H9 (cell line): ENCODE measurements around the gene ROPN1L. TPM values are rescaled to one million over a fixed set of nuclear protein-coding genes. Genes with fewer than 3 reads are reported as not detected.
A peak's percentile ranks its signal among the peaks of the same experiment; 100 is the strongest.

Source experiments
- DNase-seq: peaks from one replicate; pipeline ENCODE4 v3.0.0-alpha.2; 2017
- H2AFZ ChIP-seq: one replicate; pipeline ENCODE4 v1.6.1; 2013; ENCODE audit warnings: mild to moderate bottlenecking, low read length, control low read depth, moderate library complexity
- H2AK5ac ChIP-seq: 2 replicates; pipeline ENCODE4 v1.6.1; 2013; ENCODE audit warnings: low read length, control low read depth, mixed read lengths; ENCODE audit not compliant: insufficient read length
- H2BK120ac ChIP-seq: one replicate; pipeline ENCODE4 v1.6.1; 2013; ENCODE audit warnings: low read depth, mild to moderate bottlenecking, low read length, control low read depth, inconsistent platforms; ENCODE audit not compliant: poor library complexity, severe bottlenecking
- H2BK12ac ChIP-seq: 2 replicates; pipeline ENCODE4 v1.6.1; 2013; ENCODE audit warnings: low read length, control low read depth, mixed read lengths, low read depth; ENCODE audit not compliant: insufficient read length
- H2BK15ac ChIP-seq: 2 replicates; pipeline ENCODE4 v1.6.1; 2013; ENCODE audit warnings: low read depth, low read length, control low read depth
- H2BK20ac ChIP-seq: one replicate; pipeline ENCODE4 v1.6.1; 2013; ENCODE audit warnings: low read depth, mild to moderate bottlenecking, low read length, control low read depth, inconsistent platforms; ENCODE audit not compliant: poor library complexity, severe bottlenecking
- H2BK5ac ChIP-seq: 2 replicates; pipeline ENCODE4 v1.6.1; 2013; ENCODE audit warnings: low read length, control low read depth, mixed read lengths; ENCODE audit not compliant: insufficient read length
- H3K14ac ChIP-seq: 2 replicates; pipeline ENCODE4 v1.6.1; 2013; ENCODE audit warnings: low read length, control low read depth; ENCODE audit not compliant: insufficient read depth
- H3K18ac ChIP-seq: 2 replicates; pipeline ENCODE4 v1.6.1; 2013; ENCODE audit warnings: low read depth, mild to moderate bottlenecking, mixed read lengths, low read length, control low read depth; ENCODE audit not compliant: insufficient read length
- H3K23ac ChIP-seq: 2 replicates; pipeline ENCODE4 v1.6.1; 2013; ENCODE audit warnings: low read length, control low read depth, mixed read lengths, low read depth; ENCODE audit not compliant: insufficient read length
- H3K23me2 ChIP-seq: 2 replicates; pipeline ENCODE4 v1.6.1; 2013; ENCODE audit warnings: low read depth, mild to moderate bottlenecking, mixed read lengths, low read length, control low read depth; ENCODE audit not compliant: insufficient read length, poor library complexity, severe bottlenecking
- H3K27ac ChIP-seq: 2 replicates; pipeline ENCODE4 v1.5.1; 2013; ENCODE audit warnings: low read length, control low read depth, mixed read lengths, low read depth; ENCODE audit not compliant: insufficient read length
- H3K27me3 ChIP-seq: 2 replicates; pipeline ENCODE4 v1.6.1; 2013; ENCODE audit warnings: low read length, control low read depth, inconsistent platforms; ENCODE audit not compliant: insufficient read depth
- H3K4ac ChIP-seq: 2 replicates; pipeline ENCODE4 v1.6.1; 2013; ENCODE audit warnings: low read depth, mild to moderate bottlenecking, control low read depth, inconsistent platforms, low read length, moderate library complexity
- H3K4me1 ChIP-seq: 2 replicates; pipeline ENCODE4 v1.6.1; 2013; ENCODE audit warnings: low read length, control low read depth, inconsistent platforms; ENCODE audit not compliant: insufficient read depth
- H3K4me2 ChIP-seq: 2 replicates; pipeline ENCODE4 v1.6.1; 2013; ENCODE audit warnings: low read length, control low read depth, mixed read lengths; ENCODE audit not compliant: insufficient read length, insufficient read depth
- H3K56ac ChIP-seq: 2 replicates; pipeline ENCODE4 v1.6.1; 2013; ENCODE audit warnings: low read depth, mild to moderate bottlenecking, mixed read lengths, low read length, control low read depth; ENCODE audit not compliant: insufficient read length
- H3K79me1 ChIP-seq: 2 replicates; pipeline ENCODE4 v1.6.1; 2013; ENCODE audit warnings: low read depth, mild to moderate bottlenecking, moderate library complexity, low read length, control low read depth, inconsistent platforms; ENCODE audit not compliant: insufficient read depth, poor library complexity, severe bottlenecking
- H3K79me2 ChIP-seq: 2 replicates; pipeline ENCODE4 v1.6.1; 2013; ENCODE audit warnings: low read length, control low read depth, inconsistent platforms; ENCODE audit not compliant: insufficient read depth
- H3K9ac ChIP-seq: 2 replicates; pipeline ENCODE4 v1.6.1; 2013; ENCODE audit warnings: low read length, control low read depth, mixed read lengths; ENCODE audit not compliant: insufficient read length; ENCODE audit errors: extremely low read depth
- H3K9me3 ChIP-seq: one replicate; pipeline ENCODE4 v1.6.1; 2013; ENCODE audit warnings: low read depth, low read length, inconsistent platforms; ENCODE audit not compliant: control insufficient read depth
- H3T11ph ChIP-seq: one replicate; pipeline ENCODE4 v1.6.1; 2013; ENCODE audit warnings: mild to moderate bottlenecking, low read length, control low read depth, inconsistent platforms
- H4K20me1 ChIP-seq: one replicate; pipeline ENCODE4 v1.6.1; 2013; ENCODE audit not compliant: control insufficient read depth, insufficient read length, insufficient read depth
- H4K5ac ChIP-seq: 2 replicates; pipeline ENCODE4 v1.6.1; 2013; ENCODE audit warnings: low read depth, mild to moderate bottlenecking, mixed read lengths, low read length, control low read depth; ENCODE audit not compliant: insufficient read length
- H4K8ac ChIP-seq: replicated peaks from 2 replicates; pipeline ENCODE4 v1.6.1; 2013; ENCODE audit warnings: low read length, control low read depth, mixed read lengths, low read depth; ENCODE audit not compliant: insufficient read length
- H4K91ac ChIP-seq: 2 replicates; pipeline ENCODE4 v1.6.1; 2013; ENCODE audit warnings: low read depth, mild to moderate bottlenecking, moderate library complexity, mixed read lengths, low read length, control low read depth; ENCODE audit not compliant: insufficient read length
- H3K27ac Mint-ChIP-seq, 3 experiments: 2 replicates in 2 of 3; 3 replicates in 1 of 3; pipeline ENCODE4 v1.8.0; 2020 to 2021; ENCODE audit warnings: mixed read lengths in 3 of 3, mild to moderate bottlenecking in 1 of 3, moderate library complexity in 1 of 3
- H3K27me3 Mint-ChIP-seq: 2 replicates; pipeline ENCODE4 v1.8.0; 2021; ENCODE audit warnings: low read depth, mild to moderate bottlenecking, moderate library complexity, mixed read lengths
- H3K36me3 Mint-ChIP-seq, 3 experiments: 2 replicates in 2 of 3; 3 replicates in 1 of 3; pipeline ENCODE4 v1.8.0; 2020 to 2021; ENCODE audit warnings: low read depth in 3 of 3, mixed read lengths in 3 of 3; ENCODE audit not compliant: insufficient read depth in 1 of 3
- H3K4me1 Mint-ChIP-seq, 2 experiments: 2 replicates each; pipeline ENCODE4 v1.8.0; 2020; ENCODE audit warnings: mixed read lengths in 2 of 2
- H3K4me3 Mint-ChIP-seq, 2 experiments: 2 replicates in 1 of 2; 3 replicates in 1 of 2; pipeline ENCODE4 v1.8.0; 2020 to 2021; ENCODE audit warnings: mild to moderate bottlenecking in 2 of 2, mixed read lengths in 2 of 2, moderate library complexity in 1 of 2
- H3K9me3 Mint-ChIP-seq, 2 experiments: 2 replicates in 1 of 2; 3 replicates in 1 of 2; pipeline ENCODE4 v1.8.0; 2020; ENCODE audit warnings: mild to moderate bottlenecking in 2 of 2, mixed read lengths in 2 of 2, moderate library complexity in 1 of 2
- CTCF ChIP-seq: fragments of 200-600 bp; sonication (generic); conservative IDR thresholded peaks from 3 replicates; pipeline ENCODE4 v1.8.0; 2021; ENCODE audit warnings: antibody characterized with exemption, mild to moderate bottlenecking
- WGBS: extraction: QIAGEN DNeasy Blood & Tissue Kit; methylation state at CpG from one replicate; pipeline ENCODE4 v1.1.7; 2013; ENCODE audit warnings: missing lambda C conversion rate, low lambda C conversion rate, mixed read lengths; ENCODE audit not compliant: insufficient read length; ENCODE audit errors: extremely low coverage; 5-methylcytosine and 5-hydroxymethylcytosine counted together
- total RNA-seq: library from RNA; stranded (reverse); gene quantifications from 2 replicates; pipeline ENCODE4 v1.2.1, GENCODE V29; 2021

The ROPN1L gene
- total RNA-seq, 1 experiment from 2014 or later = 0.37 TPM

- no peak overlapping the region for H3K4me3 Mint-ChIP-seq
- no peak overlapping the region for H3K23ac ChIP-seq
- H3K27ac Mint-ChIP-seq = no peak overlapping the region
- H3T11ph ChIP-seq = no peak overlapping the region
- H2BK5ac ChIP-seq = no peak overlapping the region
- H3K4ac ChIP-seq = no peak overlapping the region
- no CpG with 5 or more reads among the region's 9 CpGs for WGBS
- no peak overlapping the region for H3K27ac ChIP-seq
- H3K4me2 ChIP-seq = no peak overlapping the region
- H3K4me1 ChIP-seq = no peaks in the 10 kb centered on the region
- H3K56ac ChIP-seq = no peak overlapping the region
- H3K27me3 Mint-ChIP-seq = peaks cover 1% of the 10 kb centered on the region
- no peaks in the 10 kb centered on the region for H3K23me2 ChIP-seq
- no peak for TF ChIP-seq CTCF
- H3K36me3 Mint-ChIP-seq = no peaks in the 10 kb centered on the region; a peak in 1 of 7 replicates
- H4K20me1 ChIP-seq = no peaks in the 10 kb centered on the region
- H3K9ac ChIP-seq = no peak overlapping the region
- H3K79me1 ChIP-seq = no peaks in the 10 kb centered on the region
- DNase-seq = no peak
- peaks cover 13 to 22% of the 10 kb centered on the region in 2 experiments for H3K4me1 Mint-ChIP-seq
- no peak overlapping the region for H4K91ac ChIP-seq
- no peak overlapping the region for H3K18ac ChIP-seq
- no peak overlapping the region for H4K5ac ChIP-seq
- no peaks in the 10 kb centered on the region for H3K9me3 Mint-ChIP-seq
- no peaks in the 10 kb centered on the region for H3K27me3 ChIP-seq
- no peak overlapping the region for H2BK12ac ChIP-seq
- H3K79me2 ChIP-seq = no peaks in the 10 kb centered on the region
- H2AK5ac ChIP-seq = no peak overlapping the region
- no peak overlapping the region for H2BK15ac ChIP-seq
- peak overlapping the region; percentile 28; the same call in 1 of the 2 replicates for H3K14ac ChIP-seq
- H2BK120ac ChIP-seq = no peak overlapping the region
- no peak overlapping the region for H2BK20ac ChIP-seq
- H2AFZ ChIP-seq = no peak overlapping the region
- no peaks in the 10 kb centered on the region for H3K9me3 ChIP-seq
- H4K8ac ChIP-seq = no peak overlapping the region
Measured at GRCh38 chr5:10501554-10502075, 59.9 kb downstream of the ROPN1L start.
